K562 (cell line): ENCODE results near the gene PYGO2. TPM values are rescaled to one million over a fixed set of nuclear protein-coding genes. Genes with fewer than 3 reads are reported as not detected.

ENCODE experiments used
- DMBX1 ChIP-seq: fragments of 250-450 bp; sonication (Bioruptor Pico); IDR thresholded peaks from 2 replicates; pipeline ENCODE4 v1.8.0; 2022; ENCODE audit warnings: inconsistent platforms, mild to moderate bottlenecking, moderate library complexity, borderline replicate concordance
- FIP1L1 ChIP-seq: fragments of 200-400 bp; formaldehyde crosslinking; IDR thresholded peaks from 2 replicates; pipeline ENCODE4 v1.6.1; 2018; ENCODE audit warnings: mild to moderate bottlenecking, low read depth, low read length; ENCODE audit not compliant: poor library complexity, severe bottlenecking
- GTF2E2 ChIP-seq: fragments of 200-800 bp; sonication (Bioruptor generic); IDR thresholded peaks from 2 replicates; pipeline ENCODE4 v1.6.1; 2016; ENCODE audit warnings: missing genetic modification characterization, missing compliant biosample characterization
- ID3 ChIP-seq, 2 experiments: fragments of 250-450 bp in 1 of 2; fragments of 450-650 bp in 1 of 2; sonication (Bioruptor Pico) in 1 of 2; IDR thresholded peaks; 2 replicates each; pipeline versions ENCODE4 v1.6.1 to v1.8.0; 2016 to 2021; ENCODE audit warnings: mild to moderate bottlenecking in 2 of 2, moderate library complexity in 2 of 2, missing compliant biosample characterization in 1 of 2, missing genetic modification characterization in 1 of 2
- LEF1 ChIP-seq: fragments of 450-650 bp; IDR thresholded peaks from 2 replicates; pipeline ENCODE4 v1.6.1; 2016; ENCODE audit warnings: mild to moderate bottlenecking
- MAFF ChIP-seq: IDR thresholded peaks from 2 replicates; pipeline ENCODE4 v1.6.1; 2012; ENCODE audit warnings: low read length, improper control_type of control experiment
- NBN ChIP-seq: fragments of 450-650 bp; IDR thresholded peaks from 2 replicates; pipeline ENCODE4 v1.6.1; 2016; ENCODE audit warnings: low read depth, mild to moderate bottlenecking
- NCOA1 ChIP-seq: fragments of 450-650 bp; IDR thresholded peaks from 2 replicates; pipeline ENCODE4 v1.6.1; 2016; ENCODE audit warnings: low read depth
- POLR2G ChIP-seq: fragments of 200-400 bp; formaldehyde crosslinking; IDR thresholded peaks from 2 replicates; pipeline ENCODE4 v1.6.1; 2017; ENCODE audit warnings: low read depth, mild to moderate bottlenecking, antibody characterized with exemption, low read length, moderate library complexity
- RCOR1 ChIP-seq, 2 experiments: IDR thresholded peaks; 2 replicates each; pipeline ENCODE4 v1.6.1; 2012; ENCODE audit warnings: low read depth in 2 of 2, low read length in 2 of 2, borderline replicate concordance in 1 of 2, improper control_type of control experiment in 1 of 2
- SRSF3 ChIP-seq: fragments of 200-400 bp; formaldehyde crosslinking; IDR thresholded peaks from 2 replicates; pipeline ENCODE4 v1.6.1; 2016; ENCODE audit warnings: mild to moderate bottlenecking, low read length, moderate library complexity; ENCODE audit not compliant: insufficient read depth
- ZNF444 ChIP-seq: fragments of 250-450 bp; sonication (Bioruptor Pico); IDR thresholded peaks from 2 replicates; pipeline ENCODE4 v1.4.0; 2020; ENCODE audit warnings: mild to moderate bottlenecking, moderate library complexity
- polyA plus RNA-seq, 8 experiments: library from polyadenylated mRNA; depleted of rRNA in 4 of 8; stranded (reverse) in 5 of 8; unstranded in 3 of 8; fragments of >200 nt; fragmentation: Nextera tagmentation in 2 of 8; fragmentation: Illumina TruSeq in 1 of 8; extraction: Ambion mirVana in 2 of 8; extraction: Trizol in 1 of 8; gene quantifications; 2 replicates each; pipeline versions ENCODE4 v1.2.1 to v1.2.3, GENCODE V29; 2011 to 2014; ENCODE audit warnings: inconsistent platforms in 1 of 8, missing spikeins in 1 of 8
- total RNA-seq, 7 experiments: library from RNA; depleted of rRNA in 6 of 7; stranded (reverse); fragments of >200 nt in 6 of 7; fragmentation: Illumina TruSeq in 2 of 7; extraction: Trizol in 2 of 7; gene quantifications; 2 replicates each; pipeline versions ENCODE4 v1.2.1 to v1.2.3, GENCODE V29; 2011 to 2021; ENCODE audit warnings: low replicate concordance in 1 of 7
- TF ChIP-seq, protein P1 (sequence below): fragments of 450-650 bp; IDR thresholded peaks from 2 replicates; pipeline ENCODE4 v1.6.1; 2016; ENCODE audit warnings: mild to moderate bottlenecking, moderate library complexity

The PYGO2 gene
- total and polyA plus RNA-seq, 9 of the 15 experiments (the other 6 are each of a cell fraction or from before 2014, with no cell fraction given), result 8.3 to 36.2 (median 18.2) TPM

DNA sequence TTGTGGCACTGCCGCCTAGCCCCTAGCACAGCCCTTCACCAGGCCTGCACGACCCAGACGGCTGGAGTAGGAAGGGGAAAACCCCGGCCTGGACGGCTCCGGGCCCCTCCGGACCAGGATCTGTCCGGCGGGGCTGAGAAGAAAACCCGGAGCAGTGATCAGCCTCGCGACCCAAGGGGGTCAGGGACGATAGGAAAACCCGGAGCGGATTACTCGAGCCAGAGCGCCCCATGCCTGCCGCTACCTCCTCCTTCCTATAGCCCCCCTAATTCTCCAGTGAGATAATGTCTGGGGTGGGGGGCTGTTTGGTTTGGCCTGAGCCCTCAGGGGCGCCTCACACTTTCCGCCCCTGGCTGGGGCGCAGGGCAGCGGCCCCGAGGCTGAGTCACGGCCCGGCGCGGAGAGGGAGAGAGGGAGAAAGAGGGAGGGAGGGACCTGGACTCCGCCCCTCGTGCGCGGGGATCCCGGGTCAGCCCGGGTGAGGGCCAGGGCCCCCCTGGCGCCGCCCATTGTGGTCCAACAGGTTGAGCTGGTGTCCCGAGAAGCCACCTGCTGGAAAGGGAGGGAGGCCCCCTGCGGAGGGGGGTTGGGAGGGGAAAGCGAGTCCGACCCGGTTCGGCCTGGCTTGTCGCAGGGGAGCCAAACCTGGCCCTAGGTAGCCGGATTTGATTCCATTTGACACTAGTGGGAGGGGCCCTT is 39.3 kb upstream of the PYGO2 start (continued):
- TF ChIP-seq ID3 (CRISPR knock-in tag; IDR thresholded peaks at IDR 0.05) (peak; percentile 21; the same call in 1 of the 2 replicates), ID3 (tag; IDR thresholded peaks at IDR 0.05) (peak; percentile 72; the same call in 1 of the 2 replicates), GTF2E2 (tag) (no peak), ZNF444 (CRISPR knock-in tag) (peak; percentile 71), POLR2G (peak; percentile 92), FIP1L1 (peak; percentile 84), NBN (peak; percentile 97), MAFF (peak; percentile 16; the same call in 1 of the 2 replicates), NCOA1 (peak; percentile 87), DMBX1 (CRISPR knock-in tag) (peak; percentile 49; the same call in 1 of the 2 replicates), SRSF3 (no peak), LEF1 (peak; percentile 93), RCOR1 (IDR thresholded peaks at IDR 0.05; ENCODE audit: borderline replicate concordance in 1 of 2, low read depth in 2 of 2, low read length in 2 of 2) (peak in 1 of 2 experiments; percentile 51; a peak in 2 of 4 replicates)
- TF ChIP-seq, protein P1, sequence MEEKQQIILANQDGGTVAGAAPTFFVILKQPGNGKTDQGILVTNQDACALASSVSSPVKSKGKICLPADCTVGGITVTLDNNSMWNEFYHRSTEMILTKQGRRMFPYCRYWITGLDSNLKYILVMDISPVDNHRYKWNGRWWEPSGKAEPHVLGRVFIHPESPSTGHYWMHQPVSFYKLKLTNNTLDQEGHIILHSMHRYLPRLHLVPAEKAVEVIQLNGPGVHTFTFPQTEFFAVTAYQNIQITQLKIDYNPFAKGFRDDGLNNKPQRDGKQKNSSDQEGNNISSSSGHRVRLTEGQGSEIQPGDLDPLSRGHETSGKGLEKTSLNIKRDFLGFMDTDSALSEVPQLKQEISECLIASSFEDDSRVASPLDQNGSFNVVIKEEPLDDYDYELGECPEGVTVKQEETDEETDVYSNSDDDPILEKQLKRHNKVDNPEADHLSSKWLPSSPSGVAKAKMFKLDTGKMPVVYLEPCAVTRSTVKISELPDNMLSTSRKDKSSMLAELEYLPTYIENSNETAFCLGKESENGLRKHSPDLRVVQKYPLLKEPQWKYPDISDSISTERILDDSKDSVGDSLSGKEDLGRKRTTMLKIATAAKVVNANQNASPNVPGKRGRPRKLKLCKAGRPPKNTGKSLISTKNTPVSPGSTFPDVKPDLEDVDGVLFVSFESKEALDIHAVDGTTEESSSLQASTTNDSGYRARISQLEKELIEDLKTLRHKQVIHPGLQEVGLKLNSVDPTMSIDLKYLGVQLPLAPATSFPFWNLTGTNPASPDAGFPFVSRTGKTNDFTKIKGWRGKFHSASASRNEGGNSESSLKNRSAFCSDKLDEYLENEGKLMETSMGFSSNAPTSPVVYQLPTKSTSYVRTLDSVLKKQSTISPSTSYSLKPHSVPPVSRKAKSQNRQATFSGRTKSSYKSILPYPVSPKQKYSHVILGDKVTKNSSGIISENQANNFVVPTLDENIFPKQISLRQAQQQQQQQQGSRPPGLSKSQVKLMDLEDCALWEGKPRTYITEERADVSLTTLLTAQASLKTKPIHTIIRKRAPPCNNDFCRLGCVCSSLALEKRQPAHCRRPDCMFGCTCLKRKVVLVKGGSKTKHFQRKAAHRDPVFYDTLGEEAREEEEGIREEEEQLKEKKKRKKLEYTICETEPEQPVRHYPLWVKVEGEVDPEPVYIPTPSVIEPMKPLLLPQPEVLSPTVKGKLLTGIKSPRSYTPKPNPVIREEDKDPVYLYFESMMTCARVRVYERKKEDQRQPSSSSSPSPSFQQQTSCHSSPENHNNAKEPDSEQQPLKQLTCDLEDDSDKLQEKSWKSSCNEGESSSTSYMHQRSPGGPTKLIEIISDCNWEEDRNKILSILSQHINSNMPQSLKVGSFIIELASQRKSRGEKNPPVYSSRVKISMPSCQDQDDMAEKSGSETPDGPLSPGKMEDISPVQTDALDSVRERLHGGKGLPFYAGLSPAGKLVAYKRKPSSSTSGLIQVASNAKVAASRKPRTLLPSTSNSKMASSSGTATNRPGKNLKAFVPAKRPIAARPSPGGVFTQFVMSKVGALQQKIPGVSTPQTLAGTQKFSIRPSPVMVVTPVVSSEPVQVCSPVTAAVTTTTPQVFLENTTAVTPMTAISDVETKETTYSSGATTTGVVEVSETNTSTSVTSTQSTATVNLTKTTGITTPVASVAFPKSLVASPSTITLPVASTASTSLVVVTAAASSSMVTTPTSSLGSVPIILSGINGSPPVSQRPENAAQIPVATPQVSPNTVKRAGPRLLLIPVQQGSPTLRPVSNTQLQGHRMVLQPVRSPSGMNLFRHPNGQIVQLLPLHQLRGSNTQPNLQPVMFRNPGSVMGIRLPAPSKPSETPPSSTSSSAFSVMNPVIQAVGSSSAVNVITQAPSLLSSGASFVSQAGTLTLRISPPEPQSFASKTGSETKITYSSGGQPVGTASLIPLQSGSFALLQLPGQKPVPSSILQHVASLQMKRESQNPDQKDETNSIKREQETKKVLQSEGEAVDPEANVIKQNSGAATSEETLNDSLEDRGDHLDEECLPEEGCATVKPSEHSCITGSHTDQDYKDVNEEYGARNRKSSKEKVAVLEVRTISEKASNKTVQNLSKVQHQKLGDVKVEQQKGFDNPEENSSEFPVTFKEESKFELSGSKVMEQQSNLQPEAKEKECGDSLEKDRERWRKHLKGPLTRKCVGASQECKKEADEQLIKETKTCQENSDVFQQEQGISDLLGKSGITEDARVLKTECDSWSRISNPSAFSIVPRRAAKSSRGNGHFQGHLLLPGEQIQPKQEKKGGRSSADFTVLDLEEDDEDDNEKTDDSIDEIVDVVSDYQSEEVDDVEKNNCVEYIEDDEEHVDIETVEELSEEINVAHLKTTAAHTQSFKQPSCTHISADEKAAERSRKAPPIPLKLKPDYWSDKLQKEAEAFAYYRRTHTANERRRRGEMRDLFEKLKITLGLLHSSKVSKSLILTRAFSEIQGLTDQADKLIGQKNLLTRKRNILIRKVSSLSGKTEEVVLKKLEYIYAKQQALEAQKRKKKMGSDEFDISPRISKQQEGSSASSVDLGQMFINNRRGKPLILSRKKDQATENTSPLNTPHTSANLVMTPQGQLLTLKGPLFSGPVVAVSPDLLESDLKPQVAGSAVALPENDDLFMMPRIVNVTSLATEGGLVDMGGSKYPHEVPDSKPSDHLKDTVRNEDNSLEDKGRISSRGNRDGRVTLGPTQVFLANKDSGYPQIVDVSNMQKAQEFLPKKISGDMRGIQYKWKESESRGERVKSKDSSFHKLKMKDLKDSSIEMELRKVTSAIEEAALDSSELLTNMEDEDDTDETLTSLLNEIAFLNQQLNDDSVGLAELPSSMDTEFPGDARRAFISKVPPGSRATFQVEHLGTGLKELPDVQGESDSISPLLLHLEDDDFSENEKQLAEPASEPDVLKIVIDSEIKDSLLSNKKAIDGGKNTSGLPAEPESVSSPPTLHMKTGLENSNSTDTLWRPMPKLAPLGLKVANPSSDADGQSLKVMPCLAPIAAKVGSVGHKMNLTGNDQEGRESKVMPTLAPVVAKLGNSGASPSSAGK, result peak; percentile 69; the same call in 1 of the 2 replicates
